ENCODE measurements around the gene MANSC1. TPM values are rescaled to one million over a fixed set of nuclear protein-coding genes. Genes with fewer than 3 reads are reported as not detected.

The MANSC1 gene
- total RNA-seq, 1 experiment from 2014 or later = 9.1 TPM

DNA sequence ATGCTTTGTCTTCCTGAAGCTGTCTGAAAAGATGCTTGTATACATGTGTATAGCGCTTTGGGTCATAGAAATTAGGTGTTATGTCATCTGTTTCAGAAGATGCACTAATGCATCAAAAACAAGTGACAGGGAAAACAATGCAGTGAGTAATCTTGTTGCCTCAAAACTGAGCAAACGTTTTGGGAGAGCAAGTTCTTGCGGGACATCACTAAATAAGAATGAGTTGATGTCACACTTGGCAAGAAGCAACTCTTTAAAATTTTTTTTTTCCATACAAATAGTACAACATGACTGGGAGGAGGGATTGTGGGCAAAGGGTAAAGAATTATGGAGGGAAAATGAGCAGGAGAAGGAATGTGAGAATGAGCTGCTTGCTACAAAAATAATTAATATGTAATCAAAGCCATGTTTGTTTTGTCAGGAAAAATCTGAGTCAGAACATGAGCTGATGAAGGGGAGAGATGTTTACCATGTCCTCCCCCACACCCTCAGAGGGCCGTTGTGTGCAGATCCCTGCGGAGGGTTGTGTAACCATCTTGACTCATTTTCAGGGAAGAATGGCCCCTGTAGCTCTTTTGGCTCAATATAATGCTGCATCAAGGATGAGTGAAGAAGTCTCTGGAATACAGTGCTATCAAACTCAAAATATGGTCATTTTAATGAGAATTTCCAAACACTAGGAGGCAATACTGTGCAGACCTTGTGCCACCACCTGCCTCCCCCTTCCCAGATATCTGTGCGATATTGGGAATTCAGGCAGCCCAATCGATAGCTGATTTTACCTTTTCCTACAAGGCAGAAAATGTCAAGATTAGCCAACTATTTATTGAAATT, 48.2 kb upstream of the MANSC1 start:
- no peak overlapping the region for H2BK20ac ChIP-seq (ENCODE audit: low read depth, low read length, poor library complexity, severe bottlenecking)
- no peak overlapping the region for H2BK120ac ChIP-seq (ENCODE audit: low read depth, low read length, poor library complexity, severe bottlenecking)
- H4K91ac ChIP-seq (ENCODE audit: insufficient read length, low read depth, low read length) = no peak overlapping the region
- no peak overlapping the region for H2AFZ ChIP-seq (ENCODE audit: low read length)
- no peak overlapping the region for H3K27ac ChIP-seq (ENCODE audit: insufficient read length, low read depth, low read length)
- H3K9ac ChIP-seq (ENCODE audit: extremely low read depth, insufficient read length, low read length) = no peak overlapping the region
- Mint-ChIP-seq H3K4me1 (peaks cover 43 to 45% of the 10 kb centered on the region in 2 experiments), H3K27ac (peak overlapping the region in 2 of 3 experiments; percentile 1 to 2; a peak in 5 of 7 replicates), H3K9me3 (peaks cover 2 to 3% of the 10 kb centered on the region in 2 experiments; a peak in 1 of 5 replicates), H3K27me3 (ENCODE audit: low read depth) (no peaks in the 10 kb centered on the region), H3K4me3 (no peak overlapping the region), H3K36me3 (ENCODE audit: insufficient read depth in 1 of 3, low read depth in 3 of 3) (peaks cover 2 to 14% (median 4%) of the 10 kb centered on the region in 3 experiments; a peak in 6 of 7 replicates)
- no peak overlapping the region for H3T11ph ChIP-seq (ENCODE audit: low read length)
- no peaks in the 10 kb centered on the region for H3K79me1 ChIP-seq (ENCODE audit: insufficient read depth, low read depth, low read length, poor library complexity, severe bottlenecking)
- WGBS (ENCODE audit: extremely low coverage, insufficient read length, low lambda C conversion rate) = no CpG with 5 or more reads among the region's 7 CpGs
- no peak overlapping the region for H3K4ac ChIP-seq (ENCODE audit: low read depth, low read length)
- no peak overlapping the region for H2BK15ac ChIP-seq (ENCODE audit: low read depth, low read length)
- no peak overlapping the region for H2AK5ac ChIP-seq (ENCODE audit: insufficient read length, low read length)
- no peak for DNase-seq
- no peak overlapping the region for H3K23ac ChIP-seq (ENCODE audit: insufficient read length, low read depth, low read length)
- no peak overlapping the region for H3K56ac ChIP-seq (ENCODE audit: insufficient read length, low read depth, low read length)
- H3K9me3 ChIP-seq (ENCODE audit: control insufficient read depth, low read depth, low read length) = no peaks in the 10 kb centered on the region
- H3K4me1 ChIP-seq (ENCODE audit: insufficient read depth, low read length) = peaks cover 8% of the 10 kb centered on the region; the same call in 1 of the 2 replicates
- H3K27me3 ChIP-seq (ENCODE audit: insufficient read depth, low read length) = no peaks in the 10 kb centered on the region
- H3K79me2 ChIP-seq (ENCODE audit: insufficient read depth, low read length) = no peaks in the 10 kb centered on the region
- no peak overlapping the region for H3K18ac ChIP-seq (ENCODE audit: insufficient read length, low read depth, low read length)
- H4K20me1 ChIP-seq (ENCODE audit: control insufficient read depth, insufficient read depth, insufficient read length) = no peaks in the 10 kb centered on the region
- no peak overlapping the region for H3K14ac ChIP-seq (ENCODE audit: insufficient read depth, low read length)
- no peak overlapping the region for H3K4me2 ChIP-seq (ENCODE audit: insufficient read depth, insufficient read length, low read length)
- no peak overlapping the region for H4K8ac ChIP-seq (replicated peaks; ENCODE audit: insufficient read length, low read depth, low read length)
- H3K23me2 ChIP-seq (ENCODE audit: insufficient read length, low read depth, low read length, poor library complexity, severe bottlenecking) = no peaks in the 10 kb centered on the region
- H4K5ac ChIP-seq (ENCODE audit: insufficient read length, low read depth, low read length) = no peak overlapping the region
- H2BK12ac ChIP-seq (ENCODE audit: insufficient read length, low read depth, low read length) = no peak overlapping the region
- TF ChIP-seq, protein P1, sequence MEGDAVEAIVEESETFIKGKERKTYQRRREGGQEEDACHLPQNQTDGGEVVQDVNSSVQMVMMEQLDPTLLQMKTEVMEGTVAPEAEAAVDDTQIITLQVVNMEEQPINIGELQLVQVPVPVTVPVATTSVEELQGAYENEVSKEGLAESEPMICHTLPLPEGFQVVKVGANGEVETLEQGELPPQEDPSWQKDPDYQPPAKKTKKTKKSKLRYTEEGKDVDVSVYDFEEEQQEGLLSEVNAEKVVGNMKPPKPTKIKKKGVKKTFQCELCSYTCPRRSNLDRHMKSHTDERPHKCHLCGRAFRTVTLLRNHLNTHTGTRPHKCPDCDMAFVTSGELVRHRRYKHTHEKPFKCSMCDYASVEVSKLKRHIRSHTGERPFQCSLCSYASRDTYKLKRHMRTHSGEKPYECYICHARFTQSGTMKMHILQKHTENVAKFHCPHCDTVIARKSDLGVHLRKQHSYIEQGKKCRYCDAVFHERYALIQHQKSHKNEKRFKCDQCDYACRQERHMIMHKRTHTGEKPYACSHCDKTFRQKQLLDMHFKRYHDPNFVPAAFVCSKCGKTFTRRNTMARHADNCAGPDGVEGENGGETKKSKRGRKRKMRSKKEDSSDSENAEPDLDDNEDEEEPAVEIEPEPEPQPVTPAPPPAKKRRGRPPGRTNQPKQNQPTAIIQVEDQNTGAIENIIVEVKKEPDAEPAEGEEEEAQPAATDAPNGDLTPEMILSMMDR (conservative IDR thresholded peaks at IDR 0.05) = peak; percentile 16; the same call in 2 of the 3 replicates
- no peak overlapping the region for H2BK5ac ChIP-seq (ENCODE audit: insufficient read length, low read length)
